Activated effector memory CD4-positive, alpha-beta T cell treated with anti-CD3 and anti-CD28 coated beads, Interleukin-2, amount 50 U/mL, for 16 hours (primary cell): Measurements from ENCODE around the gene LRCH1.

ENCODE experiments used
- DNase-seq: peaks from one replicate; pipeline ENCODE4 v3.0.0-alpha.2; 2020

The LRCH1 gene

GRCh38 chr13:46641274-46642081 is 88.5 kb downstream of the LRCH1 start:
- DNase-seq = no peak

- DNase-seq = no peak
Measured at GRCh38 chr13:46642254-46642653, 89.3 kb downstream of the LRCH1 start.

- no peak for DNase-seq
Measured at GRCh38 chr13:46643165-46643777, 90.3 kb downstream of the LRCH1 start.

- no peak for DNase-seq
Measured at GRCh38 chr13:46644816-46645215, 91.8 kb downstream of the LRCH1 start.

- DNase-seq = no peak
Measured at GRCh38 chr13:46647512-46648065, 94.6 kb downstream of the LRCH1 start.

DNA sequence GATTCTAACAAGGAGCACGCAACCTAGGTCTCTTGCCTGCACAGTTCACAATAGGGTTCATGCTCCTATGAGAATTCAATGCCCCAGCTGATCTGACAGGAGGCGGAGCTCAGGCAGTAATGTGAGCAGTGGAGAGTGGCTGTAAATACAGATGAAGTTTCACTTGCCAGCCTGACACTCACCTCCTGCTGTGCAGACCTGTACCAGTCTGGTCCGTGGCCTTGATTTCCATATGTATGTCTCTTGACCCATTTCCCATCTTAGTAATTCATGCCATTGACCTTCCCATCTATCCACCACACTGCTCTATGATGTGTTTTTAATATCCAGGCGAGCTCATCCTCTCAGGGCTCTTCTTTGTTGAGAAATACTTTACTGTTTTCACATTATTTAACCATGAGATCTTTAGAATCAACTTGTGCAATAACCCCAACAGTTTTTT is 95.2 kb downstream of the LRCH1 start:
- no peak for DNase-seq

DNA sequence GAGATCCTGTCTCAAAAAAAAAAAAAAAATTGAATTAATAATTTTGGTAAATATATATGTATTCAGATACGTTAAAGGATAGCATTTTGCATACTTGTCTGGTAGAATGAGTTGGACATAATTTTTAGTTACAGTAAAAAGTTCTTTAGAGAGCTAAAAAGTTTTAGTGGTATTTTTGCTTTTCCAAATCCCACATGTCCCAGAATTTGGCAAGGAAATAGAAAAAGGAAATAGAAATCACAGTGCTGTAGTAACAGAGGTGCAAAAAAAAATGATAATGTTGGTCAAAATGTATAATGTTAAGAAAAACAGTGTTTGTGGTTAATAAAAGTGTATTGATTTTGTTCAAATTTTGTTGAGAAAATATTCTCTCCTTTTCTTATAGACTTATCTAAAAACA is 96.8 kb downstream of the LRCH1 start:
- DNase-seq = no peak

DNA sequence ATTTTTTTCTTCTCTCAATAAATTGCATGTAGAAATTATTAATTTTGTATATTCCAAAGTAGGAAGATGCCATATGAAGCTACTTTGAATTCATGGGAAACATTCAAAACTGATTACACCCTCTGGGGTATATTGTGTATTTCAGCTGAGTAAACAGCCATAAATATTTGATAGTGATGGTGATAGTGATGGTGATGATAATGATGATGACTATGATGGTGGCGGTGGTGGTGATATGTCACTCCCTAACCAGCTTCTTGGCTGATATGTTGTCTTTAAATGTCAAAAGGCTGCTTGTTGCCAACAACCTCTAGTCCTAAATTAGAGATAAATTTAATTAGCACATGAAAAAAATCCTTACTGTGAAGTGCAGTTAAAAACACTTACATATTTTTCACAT is 102.0 kb downstream of the LRCH1 start:
- no peak for DNase-seq

- no peak for DNase-seq
Measured at GRCh38 chr13:46655377-46656180, 102.6 kb downstream of the LRCH1 start.

DNA sequence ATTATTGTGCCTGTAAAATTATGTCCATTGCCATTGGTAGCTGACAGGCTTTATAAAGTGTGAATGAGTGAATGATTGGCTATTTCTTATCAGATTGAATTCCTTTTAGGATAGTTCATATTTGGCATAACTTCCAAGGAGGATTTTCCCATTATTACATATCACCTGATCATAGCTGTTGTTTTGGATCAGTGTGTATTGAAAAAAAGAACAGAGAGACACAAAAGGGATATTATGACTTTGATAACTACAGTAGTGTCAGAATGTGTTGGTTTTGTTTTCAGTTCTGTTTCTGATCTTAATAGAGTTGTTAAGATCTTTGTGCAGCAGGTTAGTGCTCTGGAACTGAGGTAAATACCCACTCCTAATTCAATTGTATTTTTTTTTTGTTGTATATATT is 103.8 kb downstream of the LRCH1 start:
- no peak for DNase-seq

GRCh38 chr13:46659413-46660065 is 106.6 kb downstream of the LRCH1 start:
- DNase-seq = no peak

DNA sequence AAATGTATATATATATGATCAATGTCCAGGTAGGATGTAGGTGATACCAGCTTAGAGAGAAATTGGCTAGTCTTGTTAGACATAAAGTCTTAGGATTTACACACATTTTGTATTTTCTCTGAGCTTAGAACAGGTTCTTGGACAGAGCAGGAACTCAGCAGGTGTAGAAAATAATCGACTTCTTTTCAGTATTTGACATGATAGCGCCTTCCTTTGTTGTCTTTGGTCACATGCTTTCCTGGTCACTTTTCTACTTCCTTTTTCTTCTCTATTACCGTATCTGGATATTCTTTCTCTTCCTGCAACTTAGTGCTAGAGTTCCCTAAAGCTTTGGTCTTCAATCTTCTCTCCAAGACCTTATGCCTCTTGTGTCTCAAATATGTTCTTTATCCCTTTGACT is 107.4 kb downstream of the LRCH1 start:
- DNase-seq = no peak

DNA sequence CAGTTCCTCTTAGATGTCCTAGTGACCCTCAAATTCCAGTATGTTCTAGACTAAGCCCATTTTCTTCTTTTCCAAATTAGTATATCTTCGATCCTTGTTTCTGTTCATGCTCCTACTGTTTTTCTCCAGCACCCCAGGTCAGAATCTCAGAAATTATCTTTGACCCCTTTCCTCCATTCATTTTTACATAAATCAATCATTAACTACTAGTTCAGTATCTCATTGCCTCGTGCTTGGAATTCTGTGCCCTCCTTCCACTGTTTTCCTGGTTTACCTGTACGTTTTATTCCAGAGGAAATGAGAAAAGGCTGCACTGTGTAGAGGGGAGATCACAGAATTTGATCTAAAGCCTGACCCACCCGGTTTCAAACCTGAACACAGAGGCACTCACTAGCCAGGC is 107.9 kb downstream of the LRCH1 start:
- DNase-seq = no peak

- DNase-seq = no peak
Measured at GRCh38 chr13:46662690-46663089, 109.7 kb downstream of the LRCH1 start.

DNA sequence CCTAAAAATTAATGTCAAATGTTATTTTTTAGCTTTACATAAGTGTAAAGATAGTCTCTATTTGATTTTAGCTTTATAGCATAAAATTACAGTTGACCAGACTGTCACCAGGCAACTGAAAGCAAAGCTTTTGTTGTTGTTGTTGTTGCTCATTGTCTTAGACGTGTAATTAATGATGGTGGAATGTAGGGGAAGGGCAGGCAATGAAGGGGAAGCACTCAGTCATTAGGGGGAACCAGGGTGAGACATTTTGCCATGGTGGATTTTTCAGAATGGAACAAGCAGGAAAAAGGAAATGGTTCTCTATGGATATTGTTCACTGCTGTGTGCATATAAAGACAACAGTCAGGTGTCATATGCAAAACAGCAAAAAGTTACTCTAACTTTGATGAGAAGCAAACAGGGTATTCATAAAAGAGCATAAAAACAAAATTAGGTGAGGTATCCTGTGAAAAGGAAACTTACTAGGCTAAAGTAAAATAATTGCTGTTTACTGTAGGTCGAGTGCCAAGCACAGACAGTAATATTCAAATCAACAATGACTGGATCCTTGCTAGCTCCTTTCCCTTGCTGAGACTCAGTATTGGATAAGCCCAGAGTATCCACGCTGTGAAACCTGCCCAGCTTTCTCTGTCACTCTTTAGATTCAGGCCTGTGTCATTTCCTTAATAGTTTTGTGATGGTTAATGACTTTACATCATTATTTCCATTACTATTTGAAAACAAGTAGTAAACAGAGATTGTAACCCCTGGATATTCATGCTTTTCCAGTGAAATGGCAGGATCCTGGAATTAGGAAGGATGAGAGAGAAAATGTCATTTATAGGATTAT is 110.5 kb downstream of the LRCH1 start:
- DNase-seq = no peak

DNA sequence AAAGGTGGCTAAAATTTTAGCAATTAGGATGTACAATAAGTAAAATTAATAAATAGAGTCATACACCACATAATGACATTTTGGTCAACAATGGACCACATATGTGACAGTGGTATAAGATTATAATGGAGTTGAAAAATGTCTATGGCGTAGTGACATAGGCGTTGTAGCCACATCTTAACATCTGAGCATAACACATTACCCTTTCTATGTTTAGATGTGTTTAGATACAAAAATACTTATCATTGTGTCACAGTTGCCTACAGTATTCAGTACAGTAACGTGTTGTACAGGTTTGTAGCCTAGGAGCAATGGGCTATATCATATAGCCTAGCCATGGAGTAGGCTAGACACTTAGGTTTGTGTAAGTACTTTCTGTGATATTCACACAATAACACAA is 111.2 kb downstream of the LRCH1 start:
- DNase-seq = no peak

DNA sequence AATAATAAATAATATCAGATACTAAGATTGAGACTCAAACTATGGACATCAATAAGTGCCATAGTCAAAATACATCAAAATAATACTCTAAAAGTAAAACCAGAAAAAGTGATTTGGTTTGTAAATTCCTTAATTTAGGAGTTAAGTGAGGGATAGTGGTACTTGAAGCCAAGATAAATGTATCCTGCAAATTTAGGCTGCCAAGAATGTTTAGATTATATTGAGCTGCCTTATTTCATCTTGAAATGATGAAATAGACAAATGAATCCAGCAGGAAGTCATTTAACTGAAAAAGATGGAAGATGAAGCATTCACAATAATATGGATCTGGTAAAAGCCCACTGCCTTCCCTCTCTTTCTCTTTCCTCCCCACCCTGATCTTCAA is 112.3 kb downstream of the LRCH1 start:
- no peak for DNase-seq

GRCh38 chr13:46665633-46666482 is 112.9 kb downstream of the LRCH1 start:
- DNase-seq = no peak

DNA sequence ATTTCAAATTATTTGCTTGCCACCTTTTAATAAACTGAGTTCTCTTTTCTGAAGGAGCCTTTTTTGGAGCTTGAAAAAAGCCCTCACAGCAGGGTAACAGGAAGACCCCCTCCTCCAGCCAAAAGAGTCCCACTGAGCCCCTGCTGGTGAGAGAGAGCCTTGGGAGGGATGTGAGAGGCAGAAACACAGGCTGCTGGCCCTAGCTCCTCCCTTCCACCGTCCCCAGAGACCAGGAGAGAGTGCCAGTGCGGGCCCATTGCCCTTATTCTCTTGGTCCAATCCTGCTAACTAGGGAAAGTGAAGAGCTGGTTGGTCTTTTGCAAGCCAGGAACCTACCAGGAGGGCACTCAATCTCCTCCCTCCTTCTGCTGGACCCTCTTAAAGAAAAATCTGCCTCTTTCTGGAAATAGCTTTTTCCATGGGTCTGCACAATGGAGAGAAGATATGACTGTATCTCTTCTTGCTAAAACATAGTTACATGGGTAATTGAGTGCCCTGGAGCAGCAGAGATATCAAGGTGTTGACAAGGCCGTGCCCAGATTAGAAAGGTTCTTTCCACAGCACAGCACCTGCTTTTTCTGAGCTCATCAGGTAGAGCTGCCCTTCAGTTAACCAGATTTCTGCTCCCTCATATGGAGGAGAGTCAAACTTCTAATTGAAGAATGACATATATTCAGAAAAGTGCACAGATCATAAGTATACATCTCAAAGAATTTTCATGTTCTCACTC is 113.9 kb downstream of the LRCH1 start:
- DNase-seq = no peak

GRCh38 chr13:46667687-46668281 is 114.8 kb downstream of the LRCH1 start:
- no peak for DNase-seq
